Endothelial cell of umbilical vein (primary cell): ENCODE results near the gene ANKRD61. TPM values are rescaled to one million over a fixed set of nuclear protein-coding genes. Genes with fewer than 3 reads are reported as not detected.
"Not testable (repeated sequence)": the region's sequence is repeated elsewhere in the genome, so short reads cannot be mapped to it uniquely, and the experiment has no call there.

Experiments used
- BruUV-seq: library from RNA; stranded (reverse); fragments of 400-500 nt; replicated peaks from 2 replicates; lab custom pipeline; 2021; lab: Mats Ljungman, UMichigan
- CTCF ChIA-PET: fragments of 300-600, 350-600 bp; sonication (Branson Sonifier 250); formaldehyde crosslinking; loops from one replicate; lab custom pipeline; 2021; ENCODE audit warnings: antibody characterized with exemption, inconsistent platforms; lab: Charles Lee
- POLR2A ChIA-PET: fragments of 300-600, 350-600 bp; sonication (Branson Sonifier 250); formaldehyde crosslinking; loops from one replicate; lab custom pipeline; 2021; ENCODE audit warnings: antibody characterized with exemption, inconsistent platforms; lab: Charles Lee
- DNase-seq: peaks from one replicate; pipeline ENCODE4 v3.0.0-alpha.2; 2011; ENCODE audit warnings: low read depth, low spot score
- FAIRE-seq: peaks from 2 replicates; lab custom pipeline; 2011; peaks lifted over from hg19 to GRCh38; lab: Jason Lieb, UNC
- H2AFZ ChIP-seq: 2 replicates; pipeline ENCODE4 v1.6.0; 2012; ENCODE audit warnings: low read depth, low read length, control low read depth, inconsistent platforms
- H3K27ac ChIP-seq: 2 replicates; pipeline ENCODE4 v1.5.1; 2011; ENCODE audit warnings: low read depth, mild to moderate bottlenecking, control low read depth, low read length, moderate library complexity; ENCODE audit not compliant: insufficient read depth
- H3K27me3 ChIP-seq, 2 experiments: 2 replicates each; pipeline versions ENCODE4 v1.6.0 to v1.6.1; 2011; ENCODE audit warnings: low read length in 2 of 2, mixed read lengths in 1 of 2; ENCODE audit not compliant: control insufficient read depth in 2 of 2, insufficient read depth in 2 of 2
- H3K36me3 ChIP-seq, 2 experiments: 2 replicates in 1 of 2; 3 replicates in 1 of 2; pipeline ENCODE4 v1.5.1; 2011; ENCODE audit warnings: low read length in 2 of 2, mild to moderate bottlenecking in 1 of 2, moderate library complexity in 1 of 2; ENCODE audit not compliant: control insufficient read depth in 2 of 2, insufficient read depth in 2 of 2; ENCODE audit errors: extremely low read depth in 1 of 2
- H3K4me1 ChIP-seq: 3 replicates; pipeline ENCODE4 v1.5.1; 2011; ENCODE audit warnings: mild to moderate bottlenecking, low read length; ENCODE audit not compliant: control insufficient read depth, insufficient read depth; ENCODE audit errors: extremely low read depth
- H3K4me2 ChIP-seq: 2 replicates; pipeline ENCODE4 v1.6.1; 2011; ENCODE audit warnings: low read length, control low read depth, mixed read lengths; ENCODE audit not compliant: insufficient read depth
- H3K4me3 ChIP-seq, 3 experiments: fragments of 200-600 bp in 1 of 3; sonication (generic), shearing (Covaris generic) in 1 of 3; replicated peaks in 1 of 3; 2 replicates each; pipeline ENCODE4 v1.5.1; 2011 to 2016; ENCODE audit warnings: control low read depth in 3 of 3, low read length in 3 of 3, mild to moderate bottlenecking in 2 of 3, inconsistent platforms in 1 of 3, low read depth in 1 of 3, moderate library complexity in 1 of 3; ENCODE audit not compliant: insufficient read depth in 1 of 3
- H3K79me2 ChIP-seq: 2 replicates; pipeline ENCODE4 v1.6.0; 2012; ENCODE audit warnings: low read length, inconsistent platforms; ENCODE audit not compliant: control insufficient read depth, insufficient read depth
- H3K9ac ChIP-seq: replicated peaks from 2 replicates; pipeline ENCODE3; 2011; ENCODE audit warnings: low read length, control low read depth; ENCODE audit not compliant: insufficient read depth; ENCODE audit errors: extremely low read depth
- H3K9me1 ChIP-seq: replicated peaks from 3 replicates; pipeline ENCODE4 v1.6.0; 2011; ENCODE audit warnings: mild to moderate bottlenecking, low read length; ENCODE audit not compliant: control insufficient read depth, insufficient read depth; ENCODE audit errors: extremely low read depth
- H3K9me3 ChIP-seq: replicated peaks from 2 replicates; pipeline ENCODE4 v1.5.1; 2012; ENCODE audit warnings: low read length, inconsistent platforms; ENCODE audit not compliant: control insufficient read depth, insufficient read depth
- H4K20me1 ChIP-seq: replicated peaks from 2 replicates; pipeline ENCODE3; 2011; ENCODE audit warnings: mild to moderate bottlenecking, low read length; ENCODE audit not compliant: control insufficient read depth, insufficient read depth; ENCODE audit errors: extremely low read depth
- MAX ChIP-seq: IDR thresholded peaks from 2 replicates; pipeline ENCODE4 v1.6.1; 2011; ENCODE audit not compliant: insufficient read depth, insufficient read length
- dilution Hi-C: fragments of 300-500 bp; cut with MboI; formaldehyde crosslinking; loops from one replicate; pipeline ENCODE4 v1.15.0; 2019; ENCODE audit warnings: low sequenced_read_pairs; ENCODE audit not compliant: extremely low pct_ligation_motif_present
- intact Hi-C: fragments of 100-400 bp; cut with micrococcal nuclease; formaldehyde crosslinking; loops from one replicate; pipeline ENCODE4 v1.10.0; 2022
- polyA plus RNA-seq, 4 experiments: library from polyadenylated mRNA; depleted of rRNA in 3 of 4; stranded (reverse) in 3 of 4; unstranded in 1 of 4; fragments of >200 nt; gene quantifications; 2 replicates each; pipeline versions ENCODE4 v1.2.1 to v1.2.3, GENCODE V29; 2011 to 2012; ENCODE audit warnings: missing spikeins in 1 of 4
- total RNA-seq: library from RNA; stranded (reverse); gene quantifications from 2 replicates; pipeline ENCODE4 v1.2.3, GENCODE V29; 2021

The ANKRD61 gene
- total and polyA plus RNA-seq, 2 donors (not counting 3 experiments of a cell fraction or from before 2014, with no cell fraction given) = 0.18 to 0.53 TPM

DNA sequence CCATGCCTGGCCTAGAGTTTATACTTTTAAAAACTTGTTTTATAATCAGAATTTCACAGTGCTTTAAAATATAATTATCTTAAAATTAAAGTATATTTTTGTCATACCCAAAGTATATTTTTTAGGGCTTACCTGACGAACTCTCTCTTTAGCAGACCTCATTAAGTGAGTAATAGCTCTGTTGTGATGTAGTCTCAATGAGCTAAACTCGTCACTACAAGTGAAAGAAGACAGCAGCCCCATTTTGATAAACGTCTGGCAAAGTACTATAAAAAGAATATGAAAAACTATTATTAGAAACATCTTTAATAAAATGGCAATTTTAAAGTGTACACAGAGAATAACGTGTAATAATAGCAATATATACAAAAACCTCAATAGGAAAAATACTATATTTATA is 18.6 kb downstream of the ANKRD61 start:
- FAIRE-seq = no peak
- H3K79me2 ChIP-seq = peaks cover 3% of the 10 kb centered on the region
- H3K4me3 ChIP-seq = no peak overlapping the region
- dilution Hi-C loops = no loop called here
- H3K27ac ChIP-seq = no peak overlapping the region
- no peak for DNase-seq
- H2AFZ ChIP-seq = no peak overlapping the region
- H3K9me3 ChIP-seq = no peaks in the 10 kb centered on the region
- H3K9me1 ChIP-seq = no peaks in the 10 kb centered on the region
- H3K27me3 ChIP-seq = no peaks in the 10 kb centered on the region
- no peaks in the 10 kb centered on the region for H4K20me1 ChIP-seq
- no peak overlapping the region for H3K4me2 ChIP-seq
- no peaks in the 10 kb centered on the region for H3K4me1 ChIP-seq
- ChIA-PET POLR2A (no interaction called here), CTCF (no interaction called here)
- no peak for TF ChIP-seq MAX
- intact Hi-C loops = no loop called here
- H3K36me3 ChIP-seq = peaks cover 0 to 12% of the 10 kb centered on the region in 2 experiments
- BruUV-seq = no TSS peak
- no peak overlapping the region for H3K9ac ChIP-seq

DNA sequence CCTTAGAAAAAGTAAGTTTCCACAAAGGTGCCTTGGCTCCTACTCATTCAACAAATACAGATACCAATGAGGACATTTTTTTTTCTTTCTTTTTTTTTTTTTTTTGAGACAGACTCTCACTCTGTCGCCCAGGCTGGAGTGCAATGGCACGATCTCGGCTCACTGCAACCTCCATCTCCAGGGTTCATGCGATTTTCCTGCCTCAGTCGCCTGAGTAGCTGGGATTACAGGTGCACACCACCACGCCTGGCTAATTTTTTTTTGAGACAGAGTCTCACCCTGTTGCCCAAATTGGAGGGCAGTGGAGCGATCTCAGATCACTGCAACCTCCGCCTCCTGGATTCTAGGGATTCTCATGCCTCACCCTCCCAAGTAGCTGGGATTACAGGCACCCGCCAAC is 20.0 kb downstream of the ANKRD61 start:
- dilution Hi-C loops, H2AFZ ChIP-seq, H3K27ac ChIP-seq, H3K4me3 ChIP-seq, DNase-seq, H3K27me3 ChIP-seq, H3K4me1 ChIP-seq, CTCF ChIA-PET, intact Hi-C loops, H3K9me3 ChIP-seq, POLR2A ChIA-PET, H4K20me1 ChIP-seq, H3K9me1 ChIP-seq, H3K36me3 ChIP-seq, H3K9ac ChIP-seq, FAIRE-seq, H3K4me2 ChIP-seq, BruUV-seq: not testable (repeated sequence)
- peaks cover 10% of the 10 kb centered on the region for H3K79me2 ChIP-seq
